Measurements from ENCODE around the gene NOTCH2.

The NOTCH2 gene

GRCh38 chr1:119943216-119943615, 126.2 kb downstream of the NOTCH2 start:
- no peak for DNase-seq (ENCODE audit: low read depth, low spot score)

GRCh38 chr1:119941392-119941791, 128.1 kb downstream of the NOTCH2 start:
- no peak for DNase-seq (ENCODE audit: low read depth, low spot score)

GRCh38 chr1:119940697-119941096, 128.8 kb downstream of the NOTCH2 start:
- DNase-seq (ENCODE audit: low read depth, low spot score), result no peak

DNA sequence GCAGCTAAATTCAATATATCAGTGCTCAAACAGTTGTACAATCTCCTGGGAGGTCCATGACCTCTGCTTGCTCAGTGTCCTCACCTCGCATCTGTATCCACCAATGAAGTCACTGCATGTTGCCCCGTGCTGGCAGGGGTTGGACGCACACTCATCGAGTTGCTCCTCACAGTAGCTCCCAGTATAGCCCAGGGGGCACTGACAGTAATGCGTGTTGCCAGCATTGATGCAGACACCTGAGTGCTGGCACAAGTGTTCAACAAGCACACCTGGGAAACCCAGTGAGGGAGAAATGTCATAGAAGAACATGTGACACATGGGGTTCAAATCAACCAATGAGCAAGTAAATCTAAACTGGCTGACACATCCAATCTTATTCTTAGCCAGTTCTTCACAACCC, 132.3 kb downstream of the NOTCH2 start:
- DNase-seq (ENCODE audit: low read depth, low spot score), result no peak

DNA sequence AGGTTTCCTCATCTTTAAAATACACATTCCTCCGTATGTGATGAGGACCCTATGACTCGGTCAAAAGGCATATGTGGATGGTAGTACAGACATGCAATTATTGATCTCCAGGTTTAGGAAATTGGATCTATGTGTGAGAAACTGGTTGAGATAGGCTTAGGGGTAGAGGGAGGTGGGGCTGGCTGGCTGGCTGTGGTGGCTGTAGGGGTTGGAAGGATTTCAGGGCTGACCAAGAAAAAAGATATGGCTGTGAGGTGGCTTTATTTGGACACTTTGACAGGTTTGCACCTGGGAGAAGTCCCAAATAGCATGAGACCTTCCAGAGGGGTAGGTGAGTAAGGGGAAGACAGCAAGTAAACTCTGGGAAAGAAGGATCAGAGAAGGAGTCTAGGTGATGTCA, 133.5 kb downstream of the NOTCH2 start:
- no peak for DNase-seq (ENCODE audit: low read depth, low spot score)

DNA sequence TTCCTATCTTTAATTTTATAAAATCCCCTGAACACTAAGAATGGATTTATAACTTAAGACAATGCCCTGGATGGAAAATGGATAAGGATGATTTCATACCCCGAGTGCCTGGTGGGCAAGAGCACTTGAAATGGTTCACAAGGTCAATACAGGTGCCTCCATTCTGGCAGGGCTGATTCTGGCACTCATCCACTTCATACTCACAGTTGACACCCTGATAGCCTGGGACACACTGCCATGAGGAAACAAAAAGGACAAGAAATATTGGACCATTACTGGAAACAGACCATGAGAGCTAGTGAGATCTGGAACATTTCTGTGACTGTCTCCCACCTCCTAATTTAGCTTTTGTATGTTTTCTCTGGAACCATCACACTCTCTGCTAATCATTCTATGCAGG, 134.1 kb downstream of the NOTCH2 start:
- no peak for DNase-seq (ENCODE audit: low read depth, low spot score)

- no peak for DNase-seq (ENCODE audit: low read depth, low spot score)
Observed at GRCh38 chr1:119933397-119933796, 136.1 kb downstream of the NOTCH2 start.

DNA sequence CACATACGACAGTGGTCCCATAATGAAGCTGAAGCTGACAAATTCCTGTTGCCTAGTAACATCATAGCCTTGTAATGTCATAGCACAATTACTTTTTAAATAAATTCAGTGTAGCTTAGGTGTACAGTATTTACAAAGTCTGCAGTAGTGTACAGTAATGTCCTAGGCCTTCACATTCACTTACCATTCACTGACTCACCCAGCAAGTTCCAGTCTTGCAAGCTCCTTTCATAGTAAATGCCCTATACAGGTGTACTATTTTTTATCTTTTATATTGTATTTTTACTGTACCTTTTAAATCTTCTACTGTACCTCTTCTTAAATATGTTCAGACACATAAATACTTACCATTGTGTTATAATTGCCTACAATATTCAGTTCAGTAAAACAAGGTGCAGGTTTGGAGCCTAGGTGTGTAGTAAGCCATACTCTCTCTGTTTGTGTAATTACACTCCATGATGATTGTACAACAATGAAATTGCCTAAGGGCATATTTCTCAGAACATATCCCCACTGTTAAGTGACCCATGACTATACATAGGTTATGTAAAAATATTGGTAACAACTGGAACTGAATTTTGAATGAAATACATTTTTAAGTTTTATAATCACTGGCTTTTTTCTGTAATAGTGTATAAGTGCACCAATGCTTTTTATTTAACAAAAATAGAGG, 139.7 kb downstream of the NOTCH2 start:
- no peak for DNase-seq (ENCODE audit: low read depth, low spot score)

DNA sequence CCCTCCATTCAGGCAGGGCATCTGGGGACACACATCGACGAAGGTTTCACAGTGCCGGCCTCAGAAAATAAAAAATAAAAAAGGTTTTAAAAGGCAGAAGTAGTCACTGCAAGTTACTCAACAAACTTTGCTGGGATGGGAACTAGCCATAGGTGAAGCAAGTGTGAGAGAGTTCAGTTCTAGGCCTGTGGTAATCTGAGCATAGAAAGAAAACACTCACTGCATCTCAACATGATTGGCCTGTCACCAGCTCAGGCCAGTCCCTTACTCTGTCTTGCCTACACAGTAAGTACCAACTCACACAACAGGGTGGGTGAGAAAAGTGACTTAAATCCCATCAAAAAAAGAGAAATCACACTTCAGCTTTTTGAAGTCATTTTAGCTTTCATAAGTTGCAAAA, 142.9 kb downstream of the NOTCH2 start:
- no peak for DNase-seq (ENCODE audit: low read depth, low spot score)

DNA sequence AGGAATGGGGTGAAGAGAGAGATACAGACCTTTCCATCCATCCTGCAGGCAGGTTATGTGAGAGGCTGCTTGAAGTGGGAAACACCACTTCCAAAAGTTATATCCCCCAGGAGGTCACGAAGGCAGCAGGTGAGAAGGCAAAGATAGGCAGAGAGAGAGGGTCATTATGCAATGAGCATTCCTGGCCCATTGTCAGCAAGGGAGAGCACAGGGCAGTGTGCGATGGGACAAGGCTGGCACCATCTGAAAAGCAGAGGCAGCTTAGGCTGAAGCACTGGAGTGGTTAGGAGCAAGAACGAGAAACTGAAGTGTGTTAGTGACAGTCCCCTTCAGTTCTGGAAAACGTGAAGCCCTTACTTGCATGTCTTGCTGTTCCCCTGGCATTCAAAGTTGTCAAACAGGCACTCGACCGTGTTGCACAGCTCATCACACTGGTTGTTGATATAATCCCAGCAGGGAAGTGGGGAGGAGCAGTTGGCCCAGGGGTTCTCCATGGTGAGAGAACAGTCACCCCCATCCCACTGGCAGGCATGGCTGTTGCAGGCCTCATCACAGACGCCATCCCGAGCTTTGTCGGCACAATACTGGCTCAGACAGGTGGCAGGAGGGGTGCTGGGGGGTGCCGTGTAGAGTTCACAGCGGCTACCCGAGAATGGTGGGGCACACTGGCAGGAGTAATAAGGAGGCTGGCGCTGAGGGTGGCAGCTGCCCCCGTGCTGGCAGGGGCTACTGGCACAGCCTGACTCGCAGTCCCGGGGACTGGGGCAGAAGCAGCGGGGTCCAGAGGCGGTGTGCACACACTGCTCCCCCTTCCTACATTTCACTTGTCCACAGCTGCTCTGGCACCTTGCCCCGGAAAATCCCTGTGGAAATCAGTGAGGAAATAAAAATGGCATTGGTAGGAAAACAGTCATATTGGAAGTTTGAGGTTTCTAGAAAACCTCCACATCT, 144.2 kb downstream of the NOTCH2 start:
- no peak for DNase-seq (ENCODE audit: low read depth, low spot score)

- no peak for DNase-seq (ENCODE audit: low read depth, low spot score)
Observed at GRCh38 chr1:119920104-119920968, 149.1 kb downstream of the NOTCH2 start.

DNA sequence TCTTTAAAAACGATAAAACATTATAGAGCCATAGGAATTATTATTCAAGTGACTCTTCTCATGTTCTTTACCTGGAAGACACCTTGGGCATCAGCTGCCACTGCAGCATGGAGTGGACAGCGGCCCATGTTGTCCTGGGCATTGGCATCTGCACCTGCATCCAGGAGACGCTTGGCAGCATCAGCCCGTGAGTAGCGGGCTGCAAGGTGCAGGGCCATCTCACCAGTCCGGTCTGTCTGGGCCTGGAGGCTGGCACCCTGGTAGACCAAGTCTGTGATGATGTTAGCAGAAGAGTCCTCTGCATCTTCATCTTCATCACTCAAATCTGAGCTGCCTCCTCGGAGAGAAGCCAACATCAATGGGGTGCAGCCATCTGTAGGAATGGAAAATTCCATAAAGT, 150.2 kb downstream of the NOTCH2 start:
- DNase-seq (ENCODE audit: low read depth, low spot score), result no peak

DNA sequence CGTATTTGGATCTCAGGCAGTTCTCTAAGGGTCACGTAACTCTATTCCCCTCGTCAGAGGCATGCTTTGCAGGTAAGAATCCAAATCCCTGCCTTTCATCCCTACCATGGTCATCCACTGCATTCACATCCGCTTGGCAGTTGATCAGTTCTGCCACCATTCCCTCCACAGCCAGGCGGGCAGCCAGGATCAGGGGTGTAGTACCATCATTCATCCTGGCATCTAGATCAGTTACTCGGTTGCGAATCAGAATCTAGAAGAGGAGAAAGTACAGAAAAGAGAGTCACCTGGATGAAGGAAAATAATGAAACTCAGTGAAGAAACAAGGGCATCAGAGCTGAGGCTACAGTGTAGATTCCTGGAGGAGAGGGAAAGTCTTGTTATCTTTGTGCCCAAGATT, 151.2 kb downstream of the NOTCH2 start:
- DNase-seq (ENCODE audit: low read depth, low spot score), result no peak

DNA sequence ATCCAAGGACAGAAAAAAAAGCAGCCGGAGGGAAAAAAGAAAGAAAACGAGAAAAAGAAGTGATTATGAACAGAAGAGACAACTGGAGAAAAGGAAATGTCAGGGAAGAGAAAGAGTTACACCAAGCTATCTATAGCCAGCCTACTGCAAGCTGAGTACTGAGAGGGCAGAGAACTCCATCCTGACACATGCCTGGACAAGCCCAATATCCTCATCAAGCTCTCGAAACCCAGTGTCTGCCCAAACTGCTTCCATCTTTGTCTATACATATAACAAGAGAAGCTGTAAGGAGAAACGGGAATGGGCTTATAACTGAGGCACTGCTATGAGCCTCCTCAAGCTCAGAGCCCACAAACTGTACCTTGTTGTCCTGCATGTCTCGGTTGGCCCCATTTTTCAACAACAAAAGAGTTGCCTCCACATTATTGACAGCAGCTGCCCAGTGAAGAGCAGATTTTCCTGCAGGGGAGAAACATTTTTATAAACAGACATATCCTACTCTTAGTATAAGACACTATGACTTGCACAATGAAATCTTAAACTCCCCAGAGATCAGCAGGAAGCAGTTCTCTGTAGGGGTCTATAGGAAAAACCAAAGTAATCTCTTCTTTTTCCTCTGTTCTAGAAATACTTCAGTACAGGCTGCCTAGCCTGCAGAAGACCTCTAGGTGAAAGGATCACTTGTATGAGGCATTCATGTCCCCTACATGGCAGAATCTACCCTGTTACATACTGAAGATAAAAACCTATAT, 152.0 kb downstream of the NOTCH2 start:
- peak; percentile 21 for DNase-seq (ENCODE audit: low read depth, low spot score)

- DNase-seq (ENCODE audit: low read depth, low spot score), result no peak
Observed at GRCh38 chr1:119915517-119915916, 153.9 kb downstream of the NOTCH2 start.

DNA sequence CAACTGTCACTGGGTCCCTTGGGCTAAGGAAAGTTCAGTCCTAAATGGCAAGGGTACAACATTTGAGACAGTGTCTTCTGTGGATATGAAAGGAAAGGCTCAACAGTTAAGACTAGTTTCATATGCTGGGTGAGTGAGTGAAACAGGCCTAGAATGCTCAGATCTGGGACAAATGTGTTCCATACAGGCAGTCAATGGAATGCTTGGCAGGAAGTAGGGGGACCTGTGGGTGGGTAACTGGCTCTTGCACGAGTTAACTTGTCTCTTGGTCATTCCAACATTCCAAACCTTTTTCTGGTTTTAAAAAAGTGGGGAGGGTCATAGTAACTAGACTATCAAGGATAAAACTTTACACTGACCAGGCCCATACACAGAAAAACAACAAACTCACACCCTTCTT, 155.4 kb downstream of the NOTCH2 start:
- no peak for DNase-seq (ENCODE audit: low read depth, low spot score)

DNA sequence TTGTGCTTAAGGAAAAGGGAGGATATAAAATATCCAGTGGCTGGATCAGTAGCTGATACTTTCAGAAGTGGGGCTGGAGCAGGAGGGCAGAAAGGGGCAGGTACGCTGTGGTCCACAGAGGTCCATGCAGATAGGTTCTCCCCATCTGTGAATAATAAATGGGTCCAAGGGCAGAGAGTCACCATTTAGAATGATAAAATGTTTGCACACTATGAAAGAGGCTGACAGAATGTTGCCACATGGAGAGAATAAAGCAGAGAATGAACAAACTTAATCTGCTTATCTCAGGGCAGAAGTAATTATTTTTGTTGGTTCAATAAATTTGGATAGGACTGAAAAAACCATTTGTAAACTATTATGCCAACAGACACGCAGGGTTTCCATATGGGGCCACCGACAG, 156.5 kb downstream of the NOTCH2 start:
- no peak for DNase-seq (ENCODE audit: low read depth, low spot score)

- DNase-seq (ENCODE audit: low read depth, low spot score), result no peak
Observed at GRCh38 chr1:119911775-119912174, 157.7 kb downstream of the NOTCH2 start.

- DNase-seq (ENCODE audit: low read depth, low spot score), result no peak
Observed at GRCh38 chr1:119910618-119911017, 158.8 kb downstream of the NOTCH2 start.

DNA sequence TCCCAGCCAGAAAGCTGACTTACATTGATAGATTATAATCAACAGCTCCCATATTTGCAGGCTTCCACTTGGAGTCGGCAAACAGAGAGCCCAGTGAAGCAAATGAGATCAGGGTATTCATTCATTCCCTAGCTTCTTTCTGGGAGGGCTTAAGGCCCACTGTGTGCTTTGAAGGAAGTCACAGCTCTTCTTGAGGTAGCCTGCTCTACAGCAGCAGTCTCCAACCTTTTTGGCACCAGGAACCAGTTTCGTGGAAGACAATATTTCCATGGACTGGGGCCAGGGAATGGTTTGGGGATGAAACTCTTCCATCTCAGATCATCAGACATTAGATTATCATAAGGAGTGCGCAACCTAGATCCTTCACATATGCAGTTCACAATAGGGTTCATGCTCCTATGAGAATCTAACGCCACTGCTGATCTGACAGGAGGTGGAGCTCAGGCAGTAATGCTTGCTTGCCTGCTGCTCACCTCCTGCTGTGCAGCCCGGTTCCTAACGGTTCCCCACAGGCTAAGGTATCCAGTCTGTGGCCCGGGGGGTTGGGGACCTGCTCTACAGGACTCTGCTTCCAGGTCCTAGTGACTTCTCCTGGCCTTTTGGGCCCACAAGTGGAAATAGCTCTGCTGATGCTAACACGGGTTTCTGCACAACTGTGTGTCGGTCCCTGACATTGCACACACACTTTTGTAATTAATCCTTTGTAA, 159.4 kb downstream of the NOTCH2 start:
- DNase-seq (ENCODE audit: low read depth, low spot score), result no peak

GRCh38 chr1:119908661-119909060, 160.8 kb downstream of the NOTCH2 start:
- no peak for DNase-seq (ENCODE audit: low read depth, low spot score)

All from smooth muscle cell of the brain vasculature (primary cell).